A673 (cell line): ENCODE measurements around the gene HMCES. TPM values are rescaled to one million over a fixed set of nuclear protein-coding genes. Genes with fewer than 3 reads are reported as not detected.
A peak's percentile ranks its signal among the peaks of the same experiment; 100 is the strongest.

Experiments used
- BruUV-seq: library from RNA; stranded (reverse); fragments of 400-500 nt; replicated peaks from 2 replicates; lab custom pipeline; 2021; lab: Mats Ljungman, UMichigan
- CTCF ChIA-PET: fragments of 300-600 bp; sonication (Branson Sonifier 250); formaldehyde crosslinking; loops from one replicate; lab custom pipeline; 2022; ENCODE audit warnings: antibody characterized with exemption; lab: Charles Lee
- POLR2A ChIA-PET: fragments of 300-600 bp; sonication (Branson Sonifier 250); formaldehyde crosslinking; loops from one replicate; lab custom pipeline; 2022; ENCODE audit warnings: antibody characterized with exemption; ENCODE audit not compliant: low non-redundant PET; lab: Charles Lee
- DNase-seq: peaks from one replicate; pipeline ENCODE4 v3.0.0-alpha.2; 2015; ENCODE audit warnings: low spot score
- H3K27ac ChIP-seq: fragments of 200-600 bp; sonication (generic); 2 replicates; pipeline ENCODE4 v1.5.1; 2016; ENCODE audit warnings: mixed run types, low read depth, mild to moderate bottlenecking, mixed read lengths, antibody characterized with exemption, low read length; ENCODE audit not compliant: poor library complexity, severe bottlenecking
- H3K27me3 ChIP-seq: fragments of 200-600 bp; sonication (generic); replicated peaks from 2 replicates; pipeline ENCODE4 v1.6.1; 2017; ENCODE audit warnings: mixed run types, low read depth, mild to moderate bottlenecking, mixed read lengths, antibody characterized with exemption, low read length; ENCODE audit not compliant: insufficient read depth, poor library complexity
- H3K36me3 ChIP-seq: fragments of 200-600 bp; sonication (generic); 2 replicates; pipeline ENCODE4 v1.6.1; 2016; ENCODE audit warnings: mixed run types, mild to moderate bottlenecking, mixed read lengths, antibody characterized with exemption, low read length; ENCODE audit not compliant: insufficient read depth, poor library complexity, severe bottlenecking
- H3K4me1 ChIP-seq: fragments of 200-600 bp; sonication (generic); 2 replicates; pipeline ENCODE4 v1.6.1; 2017; ENCODE audit warnings: mixed run types, mild to moderate bottlenecking, mixed read lengths, antibody characterized with exemption, low read length; ENCODE audit not compliant: insufficient read depth, poor library complexity, severe bottlenecking
- H3K4me3 ChIP-seq: fragments of 200-600 bp; sonication (generic); 2 replicates; pipeline ENCODE4 v1.5.1; 2016; ENCODE audit warnings: low read depth, mixed run types, mild to moderate bottlenecking, mixed read lengths, low read length; ENCODE audit not compliant: poor library complexity, severe bottlenecking
- H3K9me3 ChIP-seq: fragments of 200-600 bp; sonication (generic); 2 replicates; pipeline ENCODE4 v1.6.1; 2016; ENCODE audit warnings: mixed run types, low read depth, mild to moderate bottlenecking, mixed read lengths, antibody characterized with exemption, low read length; ENCODE audit not compliant: poor library complexity, severe bottlenecking
- EZH2 ChIP-seq: fragments of 200-600 bp; sonication (generic); IDR thresholded peaks from 2 replicates; pipeline ENCODE4 v1.6.1; 2017; ENCODE audit warnings: borderline replicate concordance, low read depth, mild to moderate bottlenecking, mixed read lengths, antibody characterized with exemption, low read length; ENCODE audit not compliant: poor library complexity, severe bottlenecking
- intact Hi-C: fragments of 100-400 bp; cut with micrococcal nuclease; formaldehyde crosslinking; loops from one replicate; pipeline ENCODE4 v1.10.0; 2022; ENCODE audit not compliant: unreplicated experiment
- total RNA-seq: library from RNA; stranded (reverse); gene quantifications from 2 replicates; pipeline ENCODE4 v1.2.3, GENCODE V29; 2021
- TF ChIP-seq, protein P1 (sequence below): fragments of 300-800, 200-600 bp; sonication (generic); conservative IDR thresholded peaks from 2 replicates; pipeline ENCODE4 v1.5.1; 2017; ENCODE audit warnings: low read depth, mild to moderate bottlenecking, antibody characterized with exemption, low read length, moderate library complexity, mixed read lengths

The HMCES gene
- total RNA-seq, 1 experiment from 2014 or later: 52.2 TPM

DNA sequence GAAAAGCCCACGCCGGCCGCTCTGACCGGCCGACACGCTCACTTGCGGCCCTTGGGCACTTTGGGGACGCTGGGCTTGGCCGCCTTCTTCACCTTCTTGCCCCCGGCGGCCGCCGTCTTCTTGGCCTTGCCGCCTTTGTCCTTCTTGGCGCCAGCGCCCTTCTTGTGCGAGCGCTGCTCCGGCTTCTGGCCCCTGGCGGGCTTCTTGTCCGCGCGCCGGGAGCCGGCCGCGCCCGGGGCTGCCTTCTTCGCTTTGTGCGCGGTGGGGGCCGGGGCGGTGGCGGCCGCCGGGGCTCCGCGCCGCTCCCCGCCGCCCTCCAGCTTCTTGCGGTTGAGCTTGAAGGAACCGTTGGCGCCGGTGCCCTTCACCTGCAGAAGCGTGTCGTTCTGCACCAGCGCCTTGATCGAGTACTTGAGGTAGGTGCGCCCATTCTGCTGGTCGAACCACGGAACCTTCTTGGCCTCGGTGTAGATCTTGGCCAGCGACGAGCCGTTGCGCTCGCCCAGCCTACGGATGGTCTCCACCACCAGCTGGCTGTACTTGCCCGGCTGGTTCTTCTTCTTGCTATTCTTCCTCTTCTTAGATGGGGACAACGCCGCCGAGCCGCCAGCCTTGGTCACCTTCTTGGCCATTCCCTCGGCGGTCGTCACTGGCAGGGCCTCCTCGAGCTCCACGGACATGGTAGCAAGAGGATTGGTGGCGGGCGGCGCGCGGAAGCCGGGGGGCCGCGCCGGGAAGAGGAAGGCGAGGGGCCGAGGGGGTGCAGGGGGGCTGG is 36.7 kb downstream of the HMCES start:
- no peaks in the 10 kb centered on the region for H3K27me3 ChIP-seq
- intact Hi-C loops: no loop called here
- BruUV-seq: TSS peak; percentile 90
- no peaks in the 10 kb centered on the region for H3K9me3 ChIP-seq
- TF ChIP-seq EZH2: no peak
- TF ChIP-seq, protein P1, sequence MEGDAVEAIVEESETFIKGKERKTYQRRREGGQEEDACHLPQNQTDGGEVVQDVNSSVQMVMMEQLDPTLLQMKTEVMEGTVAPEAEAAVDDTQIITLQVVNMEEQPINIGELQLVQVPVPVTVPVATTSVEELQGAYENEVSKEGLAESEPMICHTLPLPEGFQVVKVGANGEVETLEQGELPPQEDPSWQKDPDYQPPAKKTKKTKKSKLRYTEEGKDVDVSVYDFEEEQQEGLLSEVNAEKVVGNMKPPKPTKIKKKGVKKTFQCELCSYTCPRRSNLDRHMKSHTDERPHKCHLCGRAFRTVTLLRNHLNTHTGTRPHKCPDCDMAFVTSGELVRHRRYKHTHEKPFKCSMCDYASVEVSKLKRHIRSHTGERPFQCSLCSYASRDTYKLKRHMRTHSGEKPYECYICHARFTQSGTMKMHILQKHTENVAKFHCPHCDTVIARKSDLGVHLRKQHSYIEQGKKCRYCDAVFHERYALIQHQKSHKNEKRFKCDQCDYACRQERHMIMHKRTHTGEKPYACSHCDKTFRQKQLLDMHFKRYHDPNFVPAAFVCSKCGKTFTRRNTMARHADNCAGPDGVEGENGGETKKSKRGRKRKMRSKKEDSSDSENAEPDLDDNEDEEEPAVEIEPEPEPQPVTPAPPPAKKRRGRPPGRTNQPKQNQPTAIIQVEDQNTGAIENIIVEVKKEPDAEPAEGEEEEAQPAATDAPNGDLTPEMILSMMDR: no peak
- no peaks in the 10 kb centered on the region for H3K36me3 ChIP-seq
- H3K4me3 ChIP-seq: peak overlapping the region; percentile 98
- POLR2A ChIA-PET: interaction anchor here (0.6 kb wide), 1 partner anchor 166 kb away, joined by 11 read pairs; no protein-coding TSS in a partner anchor
- peak overlapping the region; percentile 88 for H3K27ac ChIP-seq
- no peak for DNase-seq
- CTCF ChIA-PET: interaction anchor here (0.7 to 1.8 kb wide), 2 partner anchors 99 to 346 kb away, joined by 4 to 20 read pairs; no protein-coding TSS in a partner anchor
- peaks cover 11% of the 10 kb centered on the region for H3K4me1 ChIP-seq

DNA sequence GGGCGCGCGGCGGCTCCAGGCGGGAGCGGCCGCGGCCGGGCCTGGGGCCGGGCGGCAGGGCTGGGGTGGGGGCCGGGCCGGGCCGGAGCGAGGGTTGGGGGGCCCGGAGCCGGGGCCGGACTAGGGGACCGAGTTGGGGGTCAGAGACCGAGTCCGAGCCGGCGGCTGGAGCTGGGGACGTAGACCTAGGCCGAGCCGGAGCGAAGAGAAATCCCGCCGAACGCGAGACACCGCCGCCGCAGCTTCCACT is 37.3 kb downstream of the HMCES start:
- intact Hi-C loops: no loop called here
- no peaks in the 10 kb centered on the region for H3K9me3 ChIP-seq
- H3K36me3 ChIP-seq: no peaks in the 10 kb centered on the region
- no peak for DNase-seq
- no peaks in the 10 kb centered on the region for H3K27me3 ChIP-seq
- peak overlapping the region; percentile 98 for H3K4me3 ChIP-seq
- peaks cover 11% of the 10 kb centered on the region for H3K4me1 ChIP-seq
- ChIA-PET CTCF (interaction anchor here (0.7 to 1.8 kb wide), 2 partner anchors 99 to 346 kb away, joined by 4 to 20 read pairs; no protein-coding TSS in a partner anchor), POLR2A (interaction anchor here (0.6 to 0.8 kb wide), 3 partner anchors 167 to 574 kb away, joined by 3 to 11 read pairs (median 4); no protein-coding TSS in a partner anchor)
- H3K27ac ChIP-seq: peak overlapping the region; percentile 88
- no peak for TF ChIP-seq EZH2
- TF ChIP-seq, protein P1: no peak
- no TSS peak for BruUV-seq

DNA sequence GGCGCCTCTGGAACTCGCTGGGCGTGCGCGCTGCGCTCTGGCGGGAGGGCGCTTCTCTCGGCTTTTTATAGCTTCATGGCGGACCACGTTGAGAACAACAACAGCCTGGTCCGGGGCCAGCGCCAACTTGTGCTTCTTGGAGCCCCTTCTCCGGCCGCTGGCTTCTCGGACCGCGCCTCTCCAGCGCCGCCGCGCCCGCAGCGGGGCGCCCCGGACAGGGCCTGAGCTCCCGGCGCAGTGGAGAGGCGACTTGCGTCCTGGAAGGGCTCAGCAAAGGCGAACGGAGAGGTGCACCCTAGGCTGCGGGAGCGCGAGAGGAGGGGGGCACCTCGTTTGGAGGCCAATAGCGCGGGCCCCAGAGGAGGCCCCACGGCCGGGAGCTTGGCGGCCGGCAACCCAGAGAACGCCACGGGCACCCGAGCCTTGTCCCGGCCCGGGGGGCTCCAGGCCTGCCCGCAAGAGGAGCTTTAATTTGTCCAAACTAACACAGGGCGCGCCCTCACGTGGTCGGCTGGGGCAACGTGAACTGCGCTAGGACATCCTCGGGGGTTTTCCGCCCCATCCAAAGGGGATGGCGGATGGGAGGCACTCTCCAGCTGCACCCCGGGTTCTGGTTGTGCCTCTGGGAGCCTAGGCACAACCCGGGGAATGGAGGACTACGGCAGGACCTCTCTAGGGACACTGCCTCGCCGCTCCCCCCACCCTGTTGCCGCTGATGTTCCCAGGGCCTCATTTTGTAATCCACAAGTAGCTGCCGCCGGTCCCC is 37.8 kb downstream of the HMCES start:
- peaks cover 11% of the 10 kb centered on the region for H3K4me1 ChIP-seq
- H3K27me3 ChIP-seq: no peaks in the 10 kb centered on the region
- DNase-seq: peak; percentile 88
- no peak for TF ChIP-seq EZH2
- TF ChIP-seq, protein P1: peak; percentile 84
- ChIA-PET CTCF (interaction anchor here (0.7 to 1.8 kb wide), 2 partner anchors 100 to 347 kb away, joined by 4 to 20 read pairs; no protein-coding TSS in a partner anchor), POLR2A (interaction anchor here (0.6 to 0.8 kb wide), 2 partner anchors 277 to 574 kb away, joined by 3 to 4 read pairs; no protein-coding TSS in a partner anchor)
- intact Hi-C loops: no loop called here
- H3K36me3 ChIP-seq: no peaks in the 10 kb centered on the region
- peak overlapping the region; percentile 88 for H3K27ac ChIP-seq
- H3K4me3 ChIP-seq: peak overlapping the region; percentile 98
- no TSS peak for BruUV-seq
- no peaks in the 10 kb centered on the region for H3K9me3 ChIP-seq
